ENCODE data around the gene MFNG. TPM values are rescaled to one million over a fixed set of nuclear protein-coding genes. Genes with fewer than 3 reads are reported as not detected.

MFNG gene
- total and polyA plus RNA-seq, 8 donors: 1.5 to 10.5 (median 4.4) TPM

- Histone ChIP-seq H3K4me3 (no peak overlapping the region), H3K27me3 (peaks cover 0 to 12% (median 0%) of the 10 kb centered on the region in 4 donors), H3K27ac (no peak overlapping the region), H3K9me3 (no peaks in the 10 kb centered on the region), H3K4me1 (no peaks in the 10 kb centered on the region), H3K36me3 (no peaks in the 10 kb centered on the region)
- FAIRE-seq: no peak
- no peak for TF ChIP-seq CTCF (IDR thresholded peaks at IDR 0.05)
- intact Hi-C loops (cut with DNase I): no loop called here
- 70 to 79% methylated on average over 14 of the region's 14 CpGs for WGBS, 2 donors
- DNase-seq: no peak
- ATAC-seq: peak in 2 of 4 donors; percentile 32 to 45
These were observed 54.1 kb downstream of the MFNG start for GRCh38 chr22:37431801-37432707.

- Histone ChIP-seq H3K27me3 (peaks cover 0 to 12% (median 0%) of the 10 kb centered on the region in 4 donors), H3K36me3 (no peaks in the 10 kb centered on the region), H3K4me1 (no peaks in the 10 kb centered on the region), H3K4me3 (no peak overlapping the region), H3K9me3 (no peaks in the 10 kb centered on the region), H3K27ac (no peak overlapping the region)
- intact Hi-C loops (cut with DNase I): no loop called here
- 60 to 61% methylated on average over 9 of the region's 9 CpGs for WGBS, 2 donors
- no peak for DNase-seq
- no peak for FAIRE-seq
- no peak for TF ChIP-seq CTCF (IDR thresholded peaks at IDR 0.05)
- no peak for ATAC-seq
These were observed 54.8 kb downstream of the MFNG start for GRCh38 chr22:37431366-37431765.

- H3K36me3 ChIP-seq: no peaks in the 10 kb centered on the region
- no peak for TF ChIP-seq CTCF (IDR thresholded peaks at IDR 0.05)
- no peak for FAIRE-seq
- H3K4me3 ChIP-seq: no peak overlapping the region
- no peaks in the 10 kb centered on the region for H3K4me1 ChIP-seq
- DNase-seq: no peak
- H3K27me3 ChIP-seq: peaks cover 0 to 16% (median 0%) of the 10 kb centered on the region in 4 donors
- intact Hi-C loops (cut with DNase I): no loop called here
- H3K9me3 ChIP-seq: no peaks in the 10 kb centered on the region
- no peak overlapping the region for H3K27ac ChIP-seq
- 48 to 62% methylated on average over 6 of the region's 6 CpGs for WGBS, 2 donors
- ATAC-seq: no peak
These were observed 55.2 kb downstream of the MFNG start for GRCh38 chr22:37430941-37431340.

- Histone ChIP-seq H3K4me1 (no peaks in the 10 kb centered on the region), H3K4me3 (no peak overlapping the region), H3K27me3 (peaks cover 0 to 16% (median 0%) of the 10 kb centered on the region in 4 donors), H3K9me3 (no peaks in the 10 kb centered on the region), H3K36me3 (no peaks in the 10 kb centered on the region), H3K27ac (no peak overlapping the region)
- FAIRE-seq: no peak
- 25 to 30% methylated on average over 15 of the region's 15 CpGs for WGBS, 2 donors
- intact Hi-C loops (cut with DNase I): loop anchor here in 1 of 3 donors (5.0 kb wide), 1 partner anchor 112 kb away; no protein-coding TSS in a partner anchor
- ATAC-seq: peak in 3 of 4 donors; percentile 41 to 65 (median 60)
- TF ChIP-seq CTCF (IDR thresholded peaks at IDR 0.05): peak in 3 of 4 donors; percentile 28 to 56 (median 38)
- peak in 2 of 6 donors; percentile 39 to 75 for DNase-seq
These were observed 57.3 kb downstream of the MFNG start for GRCh38 chr22:37428649-37429586.

Data from pancreas (tissue), 10 donors.